Measurements from ENCODE around the gene DPH2.
A peak's percentile ranks its signal among the peaks of the same experiment; 100 is the strongest.

The DPH2 gene

DNA sequence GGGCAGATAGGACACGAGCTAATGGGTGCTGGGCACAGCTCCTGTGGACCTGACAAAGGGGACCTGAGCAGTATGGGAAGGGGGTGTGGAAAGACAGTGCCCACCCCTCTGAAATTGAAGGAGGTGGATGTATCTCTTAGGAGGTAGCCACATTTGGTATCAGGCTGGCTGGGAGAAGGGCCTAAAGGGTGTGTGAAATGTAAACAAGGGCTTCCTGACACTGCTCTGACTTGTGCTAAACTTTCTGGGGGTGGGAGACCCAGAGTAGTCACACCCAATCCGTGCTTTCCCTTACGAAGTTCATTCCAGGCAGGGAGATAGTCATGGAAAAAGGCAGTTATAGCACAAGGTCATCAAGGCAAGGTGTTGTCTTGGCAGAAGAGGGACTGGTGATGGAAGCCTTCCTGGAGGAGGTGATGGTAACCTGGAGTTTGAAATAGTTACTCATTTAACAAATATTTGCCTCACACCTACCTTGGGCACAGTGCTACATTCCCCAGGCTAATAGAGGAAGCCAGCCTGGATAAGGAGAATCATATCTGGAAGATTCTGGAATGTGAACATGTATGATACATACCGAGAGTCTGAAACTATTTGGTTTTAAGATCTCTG, 16.3 kb downstream of the DPH2 start:
- no peak for DNase-seq

DNA sequence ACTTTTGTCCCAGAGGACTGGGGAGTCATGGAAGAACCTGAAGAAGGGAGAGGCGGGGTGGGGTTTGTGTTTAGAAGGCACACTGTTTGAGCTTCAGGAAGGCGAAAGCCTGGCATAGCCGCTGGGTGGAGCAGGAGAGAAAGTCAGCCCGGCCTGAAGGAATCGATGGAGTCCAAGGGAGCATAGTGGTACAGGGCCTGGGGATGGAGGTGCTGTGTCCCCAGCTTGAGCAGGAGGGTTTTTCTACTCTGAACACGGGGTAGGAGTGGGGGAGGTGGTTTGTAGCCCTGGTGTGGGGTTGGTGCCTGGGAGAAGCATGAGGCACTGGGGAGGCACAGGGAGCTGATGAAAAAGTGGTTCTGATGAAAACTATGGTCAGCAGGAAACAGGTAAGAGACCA, 16.9 kb downstream of the DPH2 start:
- DNase-seq: no peak

GRCh38 chr1:43987159-43987902, 17.5 kb downstream of the DPH2 start:
- no peak for DNase-seq

- DNase-seq: no peak
Observed at GRCh38 chr1:43990271-43991199, 20.7 kb downstream of the DPH2 start.

GRCh38 chr1:43991200-43991475, 21.3 kb downstream of the DPH2 start:
- DNase-seq: no peak

GRCh38 chr1:43991476-43992231, 21.8 kb downstream of the DPH2 start, which contains the start of gene CCDC24:
TSS of gene CCDC24 (plus strand) at chr1:43991599. CDS start at chr1:43991879, 280 bp downstream.
- DNase-seq: peak; percentile 66 to 68

GRCh38 chr1:43992232-43992995, 22.6 kb downstream of the DPH2 start:
- no peak for DNase-seq

DNA sequence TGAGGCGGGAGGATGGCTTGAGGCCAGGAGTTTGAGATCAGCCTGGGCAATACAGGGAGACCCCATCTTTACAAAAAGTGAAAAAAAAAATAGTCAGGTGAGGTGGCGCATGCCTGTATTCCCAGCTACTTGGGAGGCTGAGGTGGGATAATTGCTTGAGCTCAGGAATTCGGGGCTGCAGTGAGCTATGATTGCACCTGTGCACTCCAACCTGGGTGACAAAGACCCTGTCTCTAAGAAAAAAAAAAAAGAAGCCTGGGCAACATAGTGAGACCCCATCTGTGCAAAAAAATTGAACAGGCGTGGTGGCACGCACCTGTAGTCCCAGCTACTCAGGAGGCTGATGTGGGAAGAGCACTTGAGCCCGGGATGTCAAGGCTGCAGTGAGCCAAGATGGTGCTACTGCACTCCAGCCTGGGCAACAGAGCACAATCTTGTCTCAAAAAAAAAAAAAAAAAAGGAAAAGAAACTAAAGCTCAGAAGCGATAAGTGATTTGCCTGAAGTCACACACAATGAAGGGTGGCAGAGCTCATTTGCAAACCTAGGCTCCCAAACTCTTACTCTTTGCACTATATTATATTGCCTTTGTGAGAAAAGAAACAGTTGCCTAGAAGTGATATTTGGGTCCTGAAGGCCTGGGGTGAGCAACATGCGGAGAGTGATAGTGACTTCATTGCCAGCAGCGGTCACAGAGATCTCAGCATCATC, 23.6 kb downstream of the DPH2 start:
- DNase-seq: no peak

DNA sequence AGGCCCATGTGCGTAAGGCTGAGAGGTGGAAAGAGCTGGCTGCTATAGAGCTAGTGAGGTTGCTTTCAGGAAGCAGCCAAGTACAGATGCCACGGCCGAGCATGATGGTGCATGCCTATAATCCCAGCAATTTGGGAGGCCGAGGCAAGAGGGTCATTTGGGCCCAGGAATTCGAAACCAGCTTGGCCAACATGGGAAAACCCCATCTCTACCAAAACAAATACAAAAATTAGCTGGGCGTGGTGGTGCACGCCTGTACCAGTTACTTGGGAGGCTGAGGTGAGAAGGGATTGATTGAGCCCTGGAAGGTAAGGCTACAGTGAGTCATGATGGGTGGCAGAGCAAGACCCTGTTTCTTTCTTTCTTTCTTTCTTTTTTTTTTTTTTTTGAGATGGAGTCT, 24.3 kb downstream of the DPH2 start:
- DNase-seq: no peak

DNA sequence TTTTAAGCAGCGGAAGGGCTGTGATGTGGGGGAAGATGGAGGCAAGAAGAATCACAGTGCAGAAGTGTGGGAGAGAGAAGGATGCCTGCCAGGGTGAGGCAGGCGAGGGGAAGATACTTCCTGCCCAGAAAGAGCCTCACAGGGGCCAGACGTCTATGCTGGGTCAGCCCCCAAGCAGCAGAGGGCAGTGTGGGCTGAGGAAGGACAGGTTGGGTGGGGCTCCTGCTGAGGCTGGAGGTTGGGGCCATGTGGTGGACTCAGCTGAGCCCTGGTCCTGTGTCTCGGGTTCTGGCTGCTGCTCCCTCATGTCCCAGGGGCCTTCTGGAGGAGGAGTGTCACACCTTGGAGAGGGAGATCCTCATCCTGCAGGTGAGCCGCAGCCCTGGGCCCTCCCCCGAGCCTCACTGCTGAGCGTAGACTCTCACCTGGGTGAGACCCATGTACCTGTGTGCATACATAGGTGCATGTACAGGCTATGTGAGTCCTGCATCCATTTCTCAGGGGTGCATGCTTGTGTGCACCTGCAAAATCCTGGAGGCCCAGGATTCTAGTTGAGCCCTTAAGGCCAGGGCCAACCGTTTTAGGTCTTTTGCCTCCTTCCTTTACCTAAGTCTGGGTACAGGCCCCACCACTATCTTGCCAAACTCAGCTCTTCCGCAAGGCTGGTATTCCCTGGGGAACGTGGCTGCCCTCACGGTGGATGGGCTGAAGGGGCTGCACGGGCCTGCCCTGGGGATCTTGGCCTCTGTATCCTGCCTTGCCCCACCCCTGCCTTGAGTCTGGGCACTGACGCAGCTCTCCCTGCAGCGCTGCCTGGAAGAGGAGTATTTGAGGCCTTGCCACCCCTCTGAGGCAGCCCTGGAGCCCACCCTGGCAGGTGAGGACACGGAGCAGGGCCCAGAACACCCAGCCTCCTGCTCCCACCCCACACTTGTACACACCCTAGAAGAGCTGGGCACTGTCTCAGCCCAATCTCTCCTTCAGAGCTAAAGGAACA, 25.3 kb downstream of the DPH2 start:
- peak; percentile 8 to 33 for DNase-seq

GRCh38 chr1:43995984-43996732, 26.3 kb downstream of the DPH2 start:
- DNase-seq: no peak

- DNase-seq: no peak
Observed at GRCh38 chr1:43996733-43997115, 26.9 kb downstream of the DPH2 start.

- DNase-seq: no peak
Observed at GRCh38 chr1:43997295-43997999, 27.6 kb downstream of the DPH2 start.

DNA sequence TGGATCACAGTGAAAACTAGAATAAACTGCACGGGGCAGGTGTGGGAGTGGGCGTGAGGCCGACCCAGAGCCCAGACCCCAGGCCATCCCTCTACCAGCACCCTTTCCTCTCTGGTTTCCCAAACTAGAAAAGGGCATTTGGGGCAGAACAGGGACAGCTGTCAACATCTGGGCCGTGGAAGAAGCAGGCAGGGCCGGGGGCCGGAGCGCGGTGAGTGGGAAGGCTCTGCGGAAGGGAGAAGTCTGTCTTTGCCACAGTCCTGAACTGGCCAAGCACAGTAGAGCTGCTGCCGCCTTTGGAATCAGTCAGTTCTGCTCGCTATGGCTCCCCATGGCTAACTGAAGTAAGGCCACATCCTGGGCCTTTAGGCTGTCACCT, 28.2 kb downstream of the DPH2 start:
- no peak for DNase-seq

DNA sequence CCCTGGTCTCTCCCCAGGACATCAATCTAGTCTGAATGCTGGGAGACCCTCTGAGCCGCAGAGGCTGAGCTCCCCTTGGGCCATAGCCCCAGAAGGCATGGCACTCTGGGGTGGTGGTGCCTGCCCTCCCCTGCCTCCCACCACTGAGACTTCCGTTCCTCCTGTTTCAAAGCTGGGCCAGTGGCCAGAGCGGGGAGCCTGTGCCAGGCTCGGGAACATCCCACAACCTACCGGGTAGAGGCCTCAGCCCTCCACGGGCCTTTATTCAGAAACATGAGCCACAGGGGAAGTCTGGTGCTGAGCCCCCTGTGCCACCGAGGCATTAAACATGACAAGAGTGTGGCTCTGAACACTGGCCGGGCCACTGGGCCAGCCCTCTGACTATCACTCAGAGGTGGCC, 29.6 kb downstream of the DPH2 start:
- no peak for DNase-seq

DNA sequence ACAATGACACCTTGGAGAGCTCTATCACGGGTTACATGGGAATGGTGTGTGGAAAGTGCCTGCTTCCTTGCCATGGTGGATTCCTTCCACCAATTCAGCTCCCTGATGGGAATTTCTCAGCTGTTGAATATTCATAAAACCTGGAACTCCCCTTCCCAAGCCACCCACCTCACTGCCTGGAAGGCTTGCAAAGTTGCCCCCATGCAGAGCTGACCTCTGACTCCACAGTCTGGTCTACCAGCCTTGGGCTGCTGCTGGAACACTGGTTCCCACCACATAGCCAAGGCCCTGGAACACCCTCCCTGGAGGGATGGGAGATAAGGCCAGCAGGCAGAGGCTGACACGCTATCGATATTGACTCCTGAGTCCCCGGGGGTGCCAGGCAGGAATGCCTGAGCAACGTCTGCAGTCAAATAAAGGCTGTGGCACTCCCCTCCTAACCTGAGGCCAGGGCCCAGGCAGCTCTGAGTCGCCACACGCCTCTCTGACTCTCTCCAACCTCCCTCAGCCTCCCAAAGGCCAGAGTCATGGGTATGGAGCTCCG, 30.4 kb downstream of the DPH2 start:
- no peak for DNase-seq

DNA sequence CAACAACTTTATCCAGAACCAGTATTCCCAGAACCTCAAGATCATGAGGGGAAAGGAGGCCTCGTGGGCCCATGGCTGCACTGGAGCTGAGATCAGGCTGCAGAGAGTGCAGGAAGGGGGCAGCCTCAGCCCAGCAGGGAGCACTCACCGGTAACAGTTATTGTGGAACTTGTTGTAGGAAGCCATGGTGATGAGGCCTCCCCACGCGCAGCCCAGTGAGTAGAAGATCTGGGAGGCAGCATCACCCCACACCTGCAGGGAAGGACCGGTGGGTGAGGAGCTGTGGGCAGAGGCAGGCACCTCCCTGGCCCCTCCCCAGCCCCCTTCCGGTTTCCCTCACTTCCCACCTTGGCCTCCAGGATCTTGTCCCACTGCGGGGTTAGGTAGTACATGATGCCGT, 32.4 kb downstream of the DPH2 start:
- no peak for DNase-seq

DNA sequence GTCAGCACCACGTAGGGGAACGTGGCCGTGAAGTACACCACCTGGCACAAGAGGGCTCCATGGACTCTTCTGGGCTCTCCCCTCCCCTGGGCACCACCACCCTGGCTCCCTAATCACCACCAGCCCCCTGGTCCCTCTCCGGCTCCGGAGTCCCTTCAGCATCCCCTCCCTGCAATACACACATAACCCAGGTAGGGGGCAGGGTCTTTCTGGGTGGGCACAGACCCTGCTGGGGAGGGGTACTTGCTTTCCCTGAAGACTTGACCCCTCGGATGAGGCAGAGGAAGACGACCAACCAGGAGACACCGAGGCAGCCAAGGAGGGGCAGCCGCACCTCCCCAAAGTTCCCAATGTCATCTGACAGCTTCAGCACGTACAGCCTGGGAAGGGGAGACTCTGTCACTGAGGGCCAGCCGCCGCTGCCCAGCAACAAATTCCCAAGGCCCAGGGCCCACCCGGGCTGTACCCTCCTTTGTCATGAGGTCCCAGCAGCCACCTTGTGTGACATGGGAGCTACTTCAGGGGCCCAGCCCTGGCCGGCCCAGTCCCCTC, 32.9 kb downstream of the DPH2 start:
- DNase-seq: no peak

All from inflammatory macrophage (primary cell).